GM12878 (cell line): ENCODE data around the gene TICRR. TPM values are rescaled to one million over a fixed set of nuclear protein-coding genes. Genes with fewer than 3 reads are reported as not detected.

Experiments used
- ATAC-seq: fragments of 200-7000 bp; cut with Tn5 transposase; 3 replicates; pipeline ENCODE4 v1.9.1; 2020; ENCODE audit warnings: mild to moderate bottlenecking, moderate library complexity
- BruUV-seq: library from RNA; stranded (reverse); fragments of 400-500 nt; replicated peaks from 2 replicates; lab custom pipeline; 2021; lab: Mats Ljungman, UMichigan
- CTCF ChIA-PET: fragments of 300-600 bp; sonication (Branson Sonifier 250); formaldehyde crosslinking; extraction: SDS; loops from one replicate; lab custom pipeline; 2021; ENCODE audit warnings: inconsistent platforms; lab: Yijun Ruan, JAX
- POLR2A ChIA-PET: fragments of 350-600 bp; formaldehyde crosslinking; extraction: SDS; loops from one replicate; lab custom pipeline; 2021; ENCODE audit warnings: inconsistent platforms; lab: Charles Lee
- RAD21 ChIA-PET: fragments of 300-600 bp; sonication (Branson Sonifier 250); formaldehyde crosslinking; loops from one replicate; lab custom pipeline; 2023; ENCODE audit warnings: antibody characterized with exemption; ENCODE audit not compliant: unreplicated experiment; lab: Charles Lee
- SMC1A ChIA-PET: fragments of 300-600 bp; sonication (Branson Sonifier 250); formaldehyde crosslinking; loops from one replicate; lab custom pipeline; 2023; ENCODE audit not compliant: unreplicated experiment, uncharacterized antibody; lab: Charles Lee
- DNase-seq: peaks from one replicate; pipeline ENCODE4 v3.0.0-alpha.2; 2011; ENCODE audit warnings: low read depth, low spot score
- FAIRE-seq: peaks from 3 replicates; lab custom pipeline; 2011; peaks lifted over from hg19 to GRCh38; lab: Jason Lieb, UNC
- H2AFZ ChIP-seq: 2 replicates; pipeline ENCODE4 v1.6.0; 2011; ENCODE audit warnings: low read depth, low read length, control low read depth; ENCODE audit not compliant: control insufficient read depth
- H3K27ac ChIP-seq: 2 replicates; pipeline ENCODE4 v1.5.1; 2011; ENCODE audit warnings: control low read depth; ENCODE audit not compliant: control insufficient read depth, insufficient read depth
- H3K27me3 ChIP-seq, 2 experiments: replicated peaks in 1 of 2; 2 replicates each; pipeline versions ENCODE4 v1.6.0 to v1.6.1; 2011; ENCODE audit warnings: low read length in 1 of 2; ENCODE audit not compliant: control insufficient read depth in 2 of 2, insufficient read depth in 2 of 2
- H3K36me3 ChIP-seq, 2 experiments: 2 replicates each; pipeline ENCODE4 v1.5.1; 2011; ENCODE audit warnings: low read length in 1 of 2; ENCODE audit not compliant: control insufficient read depth in 2 of 2, insufficient read depth in 2 of 2
- H3K4me1 ChIP-seq: 2 replicates; pipeline ENCODE4 v1.6.1; 2011; ENCODE audit warnings: mild to moderate bottlenecking, low read length, moderate library complexity, mixed read lengths; ENCODE audit not compliant: control insufficient read depth, insufficient read depth
- H3K4me2 ChIP-seq: 2 replicates; pipeline ENCODE4 v1.6.0; 2011; ENCODE audit warnings: control low read depth; ENCODE audit not compliant: control insufficient read depth, insufficient read depth
- H3K4me3 ChIP-seq: fragments of 200-600 bp; sonication (generic); 2 replicates; pipeline ENCODE4 v1.5.1; 2016
- H3K79me2 ChIP-seq: 2 replicates; pipeline ENCODE4 v1.6.0; 2011; ENCODE audit warnings: low read length; ENCODE audit not compliant: control insufficient read depth, insufficient read depth
- H3K9ac ChIP-seq: 2 replicates; pipeline ENCODE4 v1.8.0; 2011; ENCODE audit warnings: low read length, control low read depth, mixed read lengths; ENCODE audit not compliant: control insufficient read depth, insufficient read depth
- H3K9me3 ChIP-seq: replicated peaks from 3 replicates; pipeline ENCODE4 v1.5.1; 2011; ENCODE audit warnings: mild to moderate bottlenecking, low read length; ENCODE audit not compliant: control insufficient read depth, insufficient read depth
- H4K20me1 ChIP-seq: 2 replicates; pipeline ENCODE4 v1.6.0; 2011; ENCODE audit not compliant: control insufficient read depth, insufficient read depth
- CHD1 ChIP-seq: IDR thresholded peaks from 2 replicates; pipeline ENCODE4 v1.6.1; 2012; ENCODE audit warnings: low read depth, low read length, improper control_type of control experiment
- EGR1 ChIP-seq, 2 experiments: IDR thresholded peaks; 1 replicate in 1 of 2; 2 replicates in 1 of 2; pipeline ENCODE4 v1.6.1; 2011 to 2012; ENCODE audit warnings: low read depth in 2 of 2, low read length in 2 of 2, borderline replicate concordance in 1 of 2, mild to moderate bottlenecking in 1 of 2, moderate library complexity in 1 of 2
- EZH2 ChIP-seq: IDR thresholded peaks from 2 replicates; pipeline ENCODE4 v1.6.1; 2012; ENCODE audit warnings: low read depth, mild to moderate bottlenecking, control low read depth, inconsistent platforms, low read length, borderline replicate concordance; ENCODE audit not compliant: control insufficient read depth
- FOXM1 ChIP-seq: IDR thresholded peaks from 2 replicates; pipeline ENCODE4 v1.6.1; 2012; ENCODE audit warnings: low read depth, mild to moderate bottlenecking, inconsistent platforms, low read length, moderate library complexity
- GATAD2B ChIP-seq: fragments of 450-650 bp; conservative IDR thresholded peaks from 2 replicates; pipeline ENCODE4 v1.6.1; 2017; ENCODE audit warnings: low read depth, mild to moderate bottlenecking, moderate library complexity
- HDGF ChIP-seq: fragments of 450-650 bp; IDR thresholded peaks from 2 replicates; pipeline ENCODE4 v1.6.1; 2016; ENCODE audit warnings: antibody characterized with exemption
- MEF2B ChIP-seq: fragments of 450-650 bp; IDR thresholded peaks from 2 replicates; pipeline ENCODE4 v1.6.1; 2018; ENCODE audit warnings: mild to moderate bottlenecking, moderate library complexity; ENCODE audit not compliant: partially characterized antibody, poor library complexity, severe bottlenecking
- MXI1 ChIP-seq: fragments of 150-350 bp; IDR thresholded peaks from 2 replicates; pipeline ENCODE4 v1.6.1; 2011; ENCODE audit warnings: low read depth, mild to moderate bottlenecking, inconsistent platforms, low read length, improper control_type of control experiment
- RELB ChIP-seq: fragments of 450-650 bp; IDR thresholded peaks from 2 replicates; pipeline ENCODE4 v1.6.1; 2017; ENCODE audit warnings: low read depth, mild to moderate bottlenecking, moderate library complexity
- ZBTB33 ChIP-seq: fragments of 450-650 bp; IDR thresholded peaks from 2 replicates; pipeline ENCODE4 v1.6.1; 2017; ENCODE audit warnings: mild to moderate bottlenecking
- ZNF274 ChIP-seq: IDR thresholded peaks from one replicate; pipeline ENCODE4 v1.8.0; 2011; ENCODE audit not compliant: insufficient read length, insufficient read depth
- ZSCAN29 ChIP-seq: fragments of 450-650 bp; IDR thresholded peaks from 2 replicates; pipeline ENCODE4 v1.6.1; 2017; ENCODE audit warnings: mild to moderate bottlenecking, moderate library complexity
- WGBS: methylation state at CpG from one replicate; pipeline ENCODE4 v1.1.6; 2016; ENCODE audit warnings: low lambda C conversion rate; ENCODE audit not compliant: insufficient replicate concordance, insufficient coverage; ENCODE audit errors: missing lambda C conversion rate; 5-methylcytosine and 5-hydroxymethylcytosine counted together
- in situ Hi-C: fragments of 300-500 bp; cut with MboI; formaldehyde crosslinking; loops from 9 replicates; pipeline ENCODE4 v1.14.3; 2018; ENCODE audit warnings: mixed read lengths
- intact Hi-C: fragments of 100-400 bp; cut with micrococcal nuclease; formaldehyde crosslinking; loops from one replicate; pipeline ENCODE4 v1.14.2; 2022; ENCODE audit not compliant: unreplicated experiment
- polyA plus RNA-seq, 11 experiments: library from polyadenylated mRNA; depleted of rRNA in 4 of 11; unstranded in 6 of 11; stranded (reverse) in 5 of 11; fragments of >200 nt; fragmentation: Nextera tagmentation in 4 of 11; fragmentation: Illumina TruSeq in 1 of 11; extraction: Ambion mirVana in 4 of 11; extraction: Trizol in 1 of 11; gene quantifications; 1 replicate in 1 of 11; 2 replicates in 10 of 11; pipeline versions ENCODE4 v1.2.1 to v1.2.3, GENCODE V29; 2011 to 2016; ENCODE audit warnings: inconsistent platforms in 2 of 11, missing spikeins in 2 of 11, low read depth in 1 of 11
- total RNA-seq, 4 experiments: library from RNA; depleted of rRNA in 3 of 4; stranded (reverse); fragments of >200 nt in 3 of 4; fragmentation: Illumina TruSeq in 1 of 4; extraction: Trizol in 1 of 4; gene quantifications; 2 replicates each; pipeline versions ENCODE4 v1.2.1 to v1.2.3, GENCODE V29; 2013 to 2021

Gene TICRR
- total and polyA plus RNA-seq, 10 of the 15 experiments (the other 5 are each of a cell fraction or from before 2014, with no cell fraction given), result 0.58 to 21.5 (median 11.5) TPM

- no TSS peak for BruUV-seq
- Histone ChIP-seq H3K4me2 (no peak overlapping the region), H3K9me3 (no peaks in the 10 kb centered on the region), H3K79me2 (no peaks in the 10 kb centered on the region), H4K20me1 (no peaks in the 10 kb centered on the region), H3K9ac (no peak overlapping the region), H3K36me3 (no peaks in the 10 kb centered on the region), H3K4me3 (no peak overlapping the region), H2AFZ (no peak overlapping the region), H3K27ac (no peak overlapping the region), H3K4me1 (no peaks in the 10 kb centered on the region), H3K27me3 (peaks cover 0 to 8% of the 10 kb centered on the region in 2 experiments; a peak in 3 of 4 replicates)
- in situ Hi-C loops (no loop called here), intact Hi-C loops (no loop called here)
- POLR2A ChIA-PET, result no interaction called here
- SMC1A ChIA-PET, result no interaction called here
- no peak for TF ChIP-seq CHD1
- 0% methylated on average over 2 of the region's 2 CpGs for WGBS
- CTCF ChIA-PET, result no interaction called here
- no peak for FAIRE-seq
- RAD21 ChIA-PET, result no interaction called here
- DNase-seq, result no peak
- ATAC-seq, result no peak
Observed at GRCh38 chr15:89653578-89653977, 78.3 kb downstream of the TICRR start.

GRCh38 chr15:89654301-89654761 lies 79.1 kb downstream of the TICRR start:
- peak overlapping the region; percentile 32; the same call in 1 of the 2 replicates for H3K4me3 ChIP-seq
- ChIA-PET SMC1A (no interaction called here), RAD21 (no interaction called here)
- no peaks in the 10 kb centered on the region for H4K20me1 ChIP-seq
- intact Hi-C loops, result no loop called here
- peak overlapping the region; percentile 68 for H3K4me2 ChIP-seq
- H3K79me2 ChIP-seq, result no peaks in the 10 kb centered on the region
- ATAC-seq (no peak), FAIRE-seq (no peak)
- H2AFZ ChIP-seq, result no peak overlapping the region; the same call in 1 of the 2 replicates
- H3K9me3 ChIP-seq, result no peaks in the 10 kb centered on the region
- peaks cover 0 to 8% of the 10 kb centered on the region in 2 experiments; a peak in 3 of 4 replicates for H3K27me3 ChIP-seq
- no peak for TF ChIP-seq EGR1 (IDR thresholded peaks at IDR 0.05; ENCODE audit: borderline replicate concordance in 1 of 2, low read depth in 2 of 2, low read length in 2 of 2)
- no peak for TF ChIP-seq ZBTB33
- no peak for TF ChIP-seq GATAD2B
- no peak for TF ChIP-seq EZH2
- TF ChIP-seq FOXM1, result no peak
- TF ChIP-seq MEF2B, result no peak
- TF ChIP-seq ZSCAN29, result no peak
- no peak for TF ChIP-seq HDGF
- TF ChIP-seq ZNF274, result no peak
- TF ChIP-seq RELB, result no peak
- TF ChIP-seq MXI1, result no peak
- TF ChIP-seq, all 136 proteins: peak for 0
- DNase-seq, result no peak
- no peaks in the 10 kb centered on the region for H3K36me3 ChIP-seq
- ChIA-PET POLR2A (no interaction called here), CTCF (no interaction called here)
- no peak overlapping the region for H3K27ac ChIP-seq
- WGBS, result 40% methylated on average over 13 of the region's 14 CpGs
- BruUV-seq, result no TSS peak
- no peaks in the 10 kb centered on the region for H3K4me1 ChIP-seq
- peak overlapping the region; percentile 38; the same call in 1 of the 2 replicates for H3K9ac ChIP-seq
- in situ Hi-C loops, result no loop called here
